Embryonic facial prominence (tissue), 1 donor: ENCODE data around the gene RPP25.
"Not testable (repeated sequence)": the region's sequence is repeated elsewhere in the genome, so short reads cannot be mapped to it uniquely, and the experiment has no call there.

Experiments used
- DNase-seq: peaks from one replicate; pipeline ENCODE4 v3.0.0-alpha.2; 2016; ENCODE audit errors: extremely low spot score

Gene RPP25

GRCh38 chr15:74962671-74963070, 6.1 kb upstream of the RPP25 start:
- no peak for DNase-seq

DNA sequence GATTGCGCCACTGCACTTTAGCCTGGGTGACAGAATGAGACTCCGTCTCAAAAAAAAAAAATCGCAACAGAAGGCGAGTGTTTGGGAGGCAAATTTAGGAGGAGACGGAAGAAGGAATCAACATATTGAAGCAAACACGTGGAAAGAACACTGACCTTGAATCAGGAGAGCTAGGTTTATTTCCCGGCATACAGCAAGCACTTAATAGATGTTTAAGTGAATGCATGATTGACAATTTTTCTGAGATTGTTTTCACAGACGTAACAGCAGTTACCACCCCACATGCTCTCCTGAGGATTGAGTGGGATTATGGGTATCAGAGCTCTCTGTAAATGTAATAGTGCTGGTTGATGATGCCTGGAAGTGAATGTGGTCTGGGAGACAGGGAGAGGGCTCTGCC, 5.6 kb upstream of the RPP25 start:
- DNase-seq: no peak

GRCh38 chr15:74961616-74962015, 5.0 kb upstream of the RPP25 start:
- DNase-seq: no peak

DNA sequence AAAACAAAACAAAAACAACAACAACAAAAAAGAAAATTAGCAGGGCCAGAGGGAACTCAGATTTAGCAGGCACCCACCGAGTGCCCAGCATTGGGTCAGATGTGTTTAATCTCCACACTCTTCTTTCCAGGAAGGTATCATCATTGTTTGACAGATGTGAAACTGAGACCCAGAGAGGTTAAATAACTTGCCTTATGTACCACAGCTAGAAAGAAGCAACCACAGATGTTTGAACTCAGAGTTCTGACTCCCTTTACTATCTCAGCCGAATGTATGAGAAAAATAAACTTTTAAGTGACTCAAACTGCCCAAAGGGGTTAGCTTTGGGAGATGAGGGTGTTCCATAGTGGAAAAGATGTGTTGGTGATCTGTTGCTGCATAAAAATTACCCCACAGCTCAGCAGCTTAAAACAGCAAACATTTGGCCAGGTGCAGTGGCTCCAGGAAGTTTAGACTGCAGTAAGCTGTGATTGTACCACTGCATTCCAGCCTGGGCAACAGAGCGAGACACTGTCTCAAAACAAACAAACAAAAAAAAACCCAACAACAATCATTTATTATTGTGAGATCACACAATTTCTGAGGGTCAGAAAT, 4.5 kb upstream of the RPP25 start:
- no peak for DNase-seq

GRCh38 chr15:74960286-74960685, 3.7 kb upstream of the RPP25 start:
- DNase-seq: no peak

DNA sequence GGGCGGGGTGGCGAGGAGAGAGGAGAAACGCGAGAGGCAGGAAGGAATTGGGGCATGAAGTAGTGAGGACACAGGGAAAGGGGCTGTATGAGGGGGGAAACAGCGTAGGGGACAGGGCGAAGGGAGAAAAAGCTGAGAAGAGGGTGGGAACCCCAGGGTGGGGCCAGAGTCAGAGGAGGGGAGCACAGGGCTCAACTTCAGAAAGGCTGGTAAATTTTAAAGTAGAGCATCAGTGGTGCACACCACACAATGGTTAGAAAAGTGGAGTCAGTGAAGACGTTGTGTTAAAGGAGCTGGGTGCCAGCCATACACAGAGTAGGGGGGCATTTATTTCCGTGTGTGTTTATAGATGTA, 3.0 kb upstream of the RPP25 start:
- no peak for DNase-seq

GRCh38 chr15:74958908-74959585, 2.5 kb upstream of the RPP25 start:
- no peak for DNase-seq

DNA sequence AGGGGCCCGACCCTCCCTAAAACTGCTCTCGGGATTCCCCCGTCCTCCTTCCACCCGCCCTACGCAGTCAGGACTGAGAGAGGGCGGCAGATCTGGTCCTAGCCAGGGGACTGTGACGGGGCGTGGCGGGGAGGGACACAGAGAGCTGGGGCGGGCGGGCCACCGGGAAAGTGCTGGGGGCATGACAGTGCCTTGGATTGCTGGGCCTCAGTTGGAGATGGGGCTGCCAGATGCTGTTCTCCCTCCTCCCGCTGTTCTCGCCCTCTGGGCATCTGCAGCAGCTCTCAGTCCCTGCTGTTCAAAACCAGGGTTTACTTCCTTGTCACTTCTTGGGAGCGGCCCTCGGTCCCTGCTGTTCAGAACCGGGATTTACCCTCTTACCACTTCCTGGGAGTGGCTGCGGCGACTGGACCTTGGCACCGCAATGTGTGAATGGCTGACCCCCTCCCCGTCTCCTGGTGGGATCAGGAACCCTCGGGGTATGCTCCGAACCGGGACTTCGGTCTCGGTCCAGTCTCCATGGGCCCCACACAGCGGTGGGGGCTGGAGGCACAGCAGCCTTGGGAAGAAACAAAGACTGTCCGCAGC, 1.8 kb upstream of the RPP25 start:
- no peak for DNase-seq

DNA sequence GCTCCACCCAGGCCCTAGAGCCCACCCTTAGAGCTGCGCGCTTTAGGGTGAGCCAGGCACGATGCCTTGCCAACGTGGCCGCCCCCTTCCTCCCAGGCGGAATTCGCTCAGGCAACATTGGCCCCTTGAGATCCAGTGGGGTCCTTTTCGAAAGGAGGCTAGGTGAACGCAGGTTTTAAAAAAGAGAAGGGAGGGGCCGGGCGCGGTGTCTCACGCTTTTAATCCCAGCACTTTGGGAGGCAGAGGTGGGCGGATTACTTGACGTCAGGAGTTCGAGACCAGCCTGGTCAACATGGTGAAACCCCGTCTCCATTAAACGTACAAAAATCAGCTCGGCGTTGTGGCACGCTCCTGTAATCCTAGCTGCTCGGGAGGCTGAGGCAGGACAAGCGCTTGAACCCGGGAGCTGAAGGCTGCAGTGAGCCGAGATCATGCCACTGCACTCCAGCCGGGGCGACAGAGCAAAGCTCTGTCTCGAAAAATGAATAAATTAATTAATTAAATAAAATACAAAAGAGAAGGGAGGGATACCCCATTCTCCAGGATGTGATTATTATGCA, 984 bp upstream of the RPP25 start:
- DNase-seq: no peak

DNA sequence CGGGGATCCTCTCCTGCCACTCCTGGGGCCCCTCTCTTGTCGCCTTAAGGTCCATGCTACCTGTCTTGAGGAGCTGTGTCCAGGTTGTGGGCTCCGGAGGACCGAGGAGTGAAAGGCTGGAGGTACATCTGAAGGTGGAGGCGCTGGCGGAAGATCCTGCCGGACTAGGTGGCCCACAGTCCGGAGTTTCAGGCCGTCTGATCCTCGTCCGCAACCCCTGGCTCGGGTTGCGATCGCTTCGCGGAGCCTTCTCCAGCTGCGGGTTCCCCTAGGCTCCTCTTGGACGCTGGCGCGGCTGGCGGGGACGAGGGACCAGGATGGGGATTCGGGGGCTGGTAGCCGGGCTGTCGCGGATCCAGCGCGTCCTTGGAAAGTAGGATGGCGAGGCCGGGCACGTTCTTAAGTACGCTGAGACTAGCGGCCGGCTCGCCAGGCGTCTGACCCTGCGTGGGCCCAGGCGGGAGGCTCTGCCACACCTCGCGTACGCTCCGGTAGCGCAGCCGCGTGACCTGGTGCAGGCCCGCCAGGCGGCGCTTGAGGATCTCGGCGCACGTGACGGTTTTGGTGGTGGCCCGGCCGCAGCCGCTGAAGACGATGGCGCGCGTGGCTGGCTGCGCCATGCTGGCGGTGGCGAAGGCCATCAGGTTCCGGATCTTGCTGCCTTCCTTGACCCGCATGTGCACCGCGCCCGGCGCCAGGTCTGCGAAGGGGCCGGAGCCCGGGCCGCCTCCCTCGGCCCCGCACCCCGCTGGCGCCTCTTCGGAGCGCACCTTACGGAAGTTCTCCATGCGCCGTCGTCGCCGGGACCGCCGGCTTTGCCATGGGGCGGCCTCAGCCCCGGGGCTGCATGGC, 550 bp downstream of the RPP25 start:
- DNase-seq: no peak

DNA sequence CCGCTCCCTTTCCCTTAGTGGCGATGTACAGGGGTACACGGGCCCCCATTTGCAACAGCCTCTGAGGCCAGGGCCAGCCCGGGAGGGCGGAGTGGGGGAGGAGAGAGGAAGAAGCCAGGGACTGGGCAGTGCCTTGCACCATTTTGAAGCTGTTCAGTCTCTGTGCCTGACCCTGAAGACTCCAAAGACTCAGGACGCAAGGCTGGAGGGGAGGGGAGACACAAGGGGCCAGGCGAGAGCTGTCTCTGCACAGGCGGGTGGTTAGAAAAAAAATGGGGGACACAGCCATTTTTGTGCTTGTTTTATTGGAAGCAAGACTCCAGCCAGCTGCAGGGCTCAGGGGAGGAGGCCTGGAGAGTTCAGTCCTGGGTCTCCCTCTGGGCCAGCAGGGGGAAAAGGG, 1.6 kb downstream of the RPP25 start:
- no peak for DNase-seq

DNA sequence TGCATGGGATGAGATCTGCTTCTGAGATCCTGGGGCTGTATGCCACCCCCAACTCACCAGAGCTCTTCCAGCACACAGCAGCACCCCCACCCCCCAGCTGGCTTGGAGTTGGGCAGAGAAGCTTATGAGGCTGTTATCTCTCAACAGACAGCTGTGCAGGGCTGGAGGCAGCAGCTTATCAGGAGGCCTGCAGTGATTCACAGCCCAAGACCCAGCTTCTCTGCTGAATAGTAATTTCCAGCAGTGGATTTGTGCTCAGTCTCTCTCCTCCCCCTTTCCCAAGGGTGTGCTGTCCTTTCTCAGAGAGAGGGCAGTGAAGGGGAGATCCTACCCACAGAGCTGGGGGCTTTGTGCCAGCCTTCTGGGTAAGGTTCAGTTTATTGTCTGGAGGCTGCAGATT, 2.1 kb downstream of the RPP25 start:
- DNase-seq: no peak

- no peak for DNase-seq
Observed at GRCh38 chr15:74951006-74951405, 5.6 kb downstream of the RPP25 start.

- DNase-seq: peak; percentile 65
Observed at GRCh38 chr15:74950078-74950908, 6.3 kb downstream of the RPP25 start.

DNA sequence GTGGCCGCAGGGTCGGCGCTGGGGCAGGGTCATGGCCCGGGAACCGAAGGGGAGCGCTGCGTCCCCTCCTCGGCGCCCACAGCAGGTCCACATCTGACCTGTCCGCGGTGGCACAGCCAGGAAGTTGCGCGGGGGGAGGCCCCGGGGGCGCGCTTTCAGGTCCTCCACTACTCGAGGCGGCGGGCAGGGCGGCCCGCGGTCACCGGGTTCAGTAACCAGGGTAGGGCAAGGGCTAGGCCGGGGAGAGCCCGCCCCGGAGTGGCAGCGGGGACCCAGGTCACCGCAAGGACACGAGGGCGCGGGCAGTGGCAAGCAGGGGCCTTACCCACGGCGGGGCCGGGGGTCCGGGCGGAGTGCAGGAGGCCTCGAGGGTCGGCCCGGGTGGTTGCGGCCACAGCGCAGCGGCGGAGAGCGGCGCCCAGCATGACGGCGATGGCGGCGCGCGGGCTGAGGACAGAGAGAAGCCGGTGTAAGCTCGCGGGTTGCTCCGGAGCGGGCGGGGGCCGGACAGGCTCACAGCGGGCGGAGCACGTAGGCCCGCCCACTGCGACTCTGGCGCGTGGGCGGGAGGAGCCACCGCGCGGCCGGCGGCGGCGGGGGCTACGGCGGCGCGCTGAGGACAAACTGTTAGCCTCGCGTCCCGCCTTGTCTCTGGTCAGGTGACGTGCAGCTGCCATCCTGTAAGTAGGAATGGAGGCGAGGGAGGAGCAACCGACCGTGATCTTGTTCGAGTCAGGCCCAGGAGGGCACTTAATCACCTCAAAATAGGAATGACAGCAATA, 18.8 kb downstream of the RPP25 start, which contains the start of gene COX5A:
Gene COX5A (minus strand): TSS at position 484 of the 782 bp plus-strand sequence. CDS start 59 bp downstream, at position 425.
- DNase-seq: peak; percentile 92

DNA sequence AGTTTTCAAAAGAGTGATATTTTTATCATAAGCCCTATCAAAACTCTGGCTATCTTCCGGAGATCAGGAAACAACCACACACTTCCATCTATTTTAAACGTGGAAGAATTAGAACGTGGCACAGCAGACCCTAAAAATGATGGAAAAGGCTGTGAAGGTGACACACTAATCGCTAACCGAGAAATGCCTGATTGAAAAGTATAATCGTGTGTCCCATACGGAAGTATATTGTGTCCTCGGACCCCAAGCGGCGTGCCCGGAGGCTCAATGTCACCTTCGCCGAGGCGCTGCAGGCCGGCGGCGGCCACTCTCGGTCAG, 19.3 kb downstream of the RPP25 start:
- no peak for DNase-seq

DNA sequence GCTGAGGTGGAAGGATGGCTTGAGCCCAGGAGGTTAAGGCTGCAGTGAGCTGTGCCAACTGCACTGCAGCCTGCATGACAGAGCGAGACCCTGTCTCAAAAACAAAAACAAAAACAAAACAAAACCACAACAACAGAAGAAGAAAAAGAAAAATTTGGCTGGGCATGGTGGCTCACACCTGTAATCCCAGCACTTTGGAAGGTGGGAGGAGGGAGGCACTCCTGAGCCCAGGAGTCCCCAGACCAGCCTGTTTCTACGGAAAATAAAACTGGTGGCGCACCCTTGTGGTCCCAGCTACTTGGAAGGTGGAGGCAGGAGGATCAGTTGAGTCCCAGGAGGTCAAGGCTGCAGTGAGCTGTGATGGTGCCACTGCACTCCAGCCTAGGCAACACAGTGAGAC, 21.4 kb downstream of the RPP25 start:
- DNase-seq: not testable (repeated sequence)

DNA sequence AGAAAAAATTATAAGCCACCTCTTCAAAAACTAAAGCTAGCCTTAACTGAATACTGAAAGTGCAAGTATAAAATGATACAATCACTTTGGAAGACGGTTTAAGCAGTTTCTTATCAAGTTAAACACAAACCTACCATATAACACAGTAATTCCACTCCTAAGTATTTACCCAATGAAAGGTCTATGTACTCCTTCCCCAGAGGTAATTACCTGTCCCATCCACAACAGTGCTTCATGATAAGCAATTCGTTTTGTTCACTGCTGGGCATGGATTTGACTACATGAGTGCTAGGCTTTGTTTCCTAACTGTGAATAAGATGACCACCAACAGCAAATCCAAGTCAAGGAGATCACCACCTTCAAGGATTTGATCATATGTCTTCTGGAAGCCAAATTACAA, 23.0 kb downstream of the RPP25 start:
- DNase-seq: no peak

DNA sequence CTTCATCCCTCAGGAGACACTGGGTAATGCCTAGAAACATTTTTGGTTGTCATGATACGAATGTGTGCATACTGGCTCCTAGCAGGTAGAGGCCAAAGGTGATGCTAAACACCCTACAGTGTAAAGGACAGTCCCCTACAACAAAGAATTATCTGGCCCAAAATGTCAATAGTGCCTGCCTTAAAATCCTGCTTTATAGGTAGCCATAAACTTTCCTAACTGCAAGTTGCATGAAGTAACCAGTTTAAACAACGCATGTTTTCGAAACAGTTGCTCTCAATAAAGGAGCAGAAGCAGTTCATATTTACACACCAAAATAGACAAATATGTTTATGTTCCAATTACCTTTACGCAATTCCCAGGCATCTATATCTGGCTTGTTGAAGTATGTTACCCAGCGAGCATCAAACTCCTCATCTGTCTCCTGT, 27.8 kb downstream of the RPP25 start:
- DNase-seq: no peak

DNA sequence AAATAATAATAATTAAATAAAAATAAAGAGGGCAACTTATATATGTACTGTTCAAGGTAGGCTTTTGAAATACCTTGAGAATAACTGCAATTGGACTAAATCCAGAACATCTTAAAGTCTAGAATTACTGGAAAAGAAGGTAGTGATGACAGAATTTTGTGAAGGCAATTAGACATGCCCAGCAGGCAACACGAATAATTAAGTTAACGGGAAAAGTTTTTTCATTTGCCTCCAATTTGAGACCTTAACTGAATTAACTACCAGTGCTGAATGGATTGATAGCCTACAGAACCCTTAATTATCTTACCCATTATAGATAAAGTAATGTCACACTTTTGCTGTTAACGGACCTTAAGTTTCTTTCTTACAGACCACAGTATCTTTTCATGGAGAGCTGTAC, 32.0 kb downstream of the RPP25 start:
- no peak for DNase-seq

GRCh38 chr15:74920456-74920855, 36.1 kb downstream of the RPP25 start:
- no peak for DNase-seq
